HG02870 (cell line): ENCODE measurements around the gene MTSS2.

Experiments used
- ATAC-seq: cut with Tn5 transposase; IDR thresholded peaks from one replicate; pipeline ENCODE4 v1.9.1; 2021; ENCODE audit warnings: mild to moderate bottlenecking, moderate library complexity; ENCODE audit not compliant: unreplicated experiment

Gene MTSS2

GRCh38 chr16:70715055-70715858, 29.4 kb upstream of the MTSS2 start:
- no peak for ATAC-seq

GRCh38 chr16:70714581-70715054, 28.8 kb upstream of the MTSS2 start:
- ATAC-seq: no peak

- no peak for ATAC-seq
Observed at GRCh38 chr16:70713824-70714223, 28.0 kb upstream of the MTSS2 start.

- no peak for ATAC-seq
Observed at GRCh38 chr16:70713342-70713741, 27.5 kb upstream of the MTSS2 start.

GRCh38 chr16:70712942-70713341, 27.1 kb upstream of the MTSS2 start:
- ATAC-seq: no peak

- ATAC-seq: no peak
Observed at GRCh38 chr16:70712359-70712758, 26.5 kb upstream of the MTSS2 start.

- ATAC-seq: no peak
Observed at GRCh38 chr16:70711211-70712031, 25.6 kb upstream of the MTSS2 start.

GRCh38 chr16:70710422-70711210, 24.8 kb upstream of the MTSS2 start:
- ATAC-seq: no peak

- no peak for ATAC-seq
Observed at GRCh38 chr16:70709942-70710341, 24.1 kb upstream of the MTSS2 start.

- no peak for ATAC-seq
Observed at GRCh38 chr16:70709457-70709856, 23.6 kb upstream of the MTSS2 start.

GRCh38 chr16:70708366-70709246, 22.8 kb upstream of the MTSS2 start:
- ATAC-seq: no peak

GRCh38 chr16:70706948-70707465, 21.2 kb upstream of the MTSS2 start:
- no peak for ATAC-seq

- no peak for ATAC-seq
Observed at GRCh38 chr16:70705056-70705455, 19.2 kb upstream of the MTSS2 start.

GRCh38 chr16:70704586-70704985, 18.7 kb upstream of the MTSS2 start:
- no peak for ATAC-seq

GRCh38 chr16:70703835-70704381, 18.1 kb upstream of the MTSS2 start:
- no peak for ATAC-seq

- ATAC-seq: no peak
Observed at GRCh38 chr16:70703041-70703834, 17.4 kb upstream of the MTSS2 start.

- ATAC-seq: no peak
Observed at GRCh38 chr16:70702624-70703023, 16.8 kb upstream of the MTSS2 start.

GRCh38 chr16:70701998-70702397, 16.1 kb upstream of the MTSS2 start:
- ATAC-seq: no peak

GRCh38 chr16:70701596-70701995, 15.7 kb upstream of the MTSS2 start:
- ATAC-seq: no peak
